A549 (cell line): Measurements from ENCODE around the gene MUC4.

Source experiments
- CBX8 ChIP-seq: fragments of 200-600 bp; sonication (generic); IDR thresholded peaks from 2 replicates; pipeline ENCODE4 v1.6.1; 2016
- JUNB ChIP-seq: fragments of >200 bp; sonication (Bioruptor Twin); formaldehyde crosslinking; IDR thresholded peaks from 2 replicates; pipeline ENCODE4 v1.6.1; 2016
- KDM1A ChIP-seq: fragments of 200-600 bp; sonication (generic); IDR thresholded peaks from 2 replicates; pipeline ENCODE4 v1.6.1; 2016; ENCODE audit warnings: low read depth, mild to moderate bottlenecking
- MAX ChIP-seq: IDR thresholded peaks from 2 replicates; pipeline ENCODE4 v1.6.1; 2012
- POLR2A ChIP-seq: IDR thresholded peaks from 2 replicates; pipeline ENCODE4 v1.6.1; 2012; ENCODE audit warnings: mild to moderate bottlenecking, low read length
- RAD21 ChIP-seq, 2 experiments: fragments of >200 bp in 1 of 2; sonication (Bioruptor Twin) in 1 of 2; formaldehyde crosslinking in 1 of 2; IDR thresholded peaks in 1 of 2; conservative IDR thresholded peaks in 1 of 2; 2 replicates in 1 of 2; 3 replicates in 1 of 2; pipeline ENCODE4 v1.6.1; 2012 to 2018; ENCODE audit warnings: inconsistent platforms in 1 of 2
- RARB ChIP-seq: fragments of 250-450 bp; sonication (Bioruptor Pico); IDR thresholded peaks from 2 replicates; pipeline ENCODE4 v1.8.0; 2021; ENCODE audit warnings: mild to moderate bottlenecking, moderate library complexity
- RCOR1 ChIP-seq: fragments of 150-350 bp; IDR thresholded peaks from 2 replicates; pipeline ENCODE4 v1.6.1; 2014; ENCODE audit warnings: antibody characterized with exemption, low read length, low read depth
- RFX5 ChIP-seq: fragments of 450-650 bp; IDR thresholded peaks from 2 replicates; pipeline ENCODE4 v1.7.1; 2014; ENCODE audit warnings: antibody characterized with exemption, mild to moderate bottlenecking, moderate library complexity
- SMC3 ChIP-seq: fragments of >200 bp; sonication (Bioruptor Twin); formaldehyde crosslinking; IDR thresholded peaks from 3 replicates; pipeline ENCODE4 v1.6.1; 2018; ENCODE audit warnings: inconsistent platforms
- ZNF302 ChIP-seq: fragments of 250-450 bp; sonication (Bioruptor Pico); IDR thresholded peaks from 2 replicates; pipeline ENCODE4 v1.9.0; 2021; ENCODE audit warnings: inconsistent platforms, mild to moderate bottlenecking, moderate library complexity
- TF ChIP-seq, protein P1 (sequence below): fragments of >200 bp; sonication (Bioruptor Twin); formaldehyde crosslinking; IDR thresholded peaks from 3 replicates; pipeline ENCODE4 v1.5.1; 2016
- TF ChIP-seq, protein P2 (sequence below): IDR thresholded peaks from 2 replicates; pipeline ENCODE4 v1.6.1; 2012; ENCODE audit warnings: low read depth, borderline replicate concordance

DNA sequence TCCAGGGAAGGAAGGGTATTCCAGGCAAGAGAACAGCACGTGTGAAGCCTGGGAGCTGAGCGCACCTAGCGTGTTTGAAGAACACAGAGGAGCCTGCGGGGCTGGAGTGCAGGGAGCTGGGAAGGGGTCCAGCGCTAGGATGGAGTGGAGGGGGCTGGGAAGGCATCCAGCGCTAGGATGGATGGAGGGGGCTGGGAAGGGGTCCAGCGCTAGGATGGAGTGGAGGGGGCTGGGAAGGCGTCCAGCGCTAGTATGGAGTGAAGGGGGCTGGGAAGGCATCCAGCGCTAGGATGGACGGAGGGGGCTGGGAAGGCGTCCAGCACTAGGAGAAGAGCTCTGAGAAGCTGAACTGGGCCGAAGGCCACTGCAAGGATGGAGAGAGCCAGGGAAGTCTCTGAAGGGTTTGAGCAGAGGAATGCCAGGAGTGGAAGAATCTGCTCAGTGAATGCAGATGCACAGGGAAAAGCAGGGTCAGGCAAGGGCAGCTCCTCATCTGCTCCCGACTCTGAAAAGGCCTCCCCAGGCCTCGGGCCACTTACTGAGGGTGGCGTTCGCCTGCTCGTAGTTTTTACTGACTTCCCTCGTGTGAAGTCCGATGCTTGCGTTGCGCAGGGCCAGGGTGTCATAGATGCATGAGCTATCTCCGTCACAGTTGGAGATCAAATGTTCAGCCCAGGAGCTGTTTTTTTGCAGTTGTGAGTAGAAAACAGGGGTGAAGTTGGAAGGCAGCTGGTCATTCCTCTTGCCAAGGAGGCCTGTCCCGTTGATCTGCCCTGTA lies 51.2 kb downstream of the MUC4 start:
- TF ChIP-seq KDM1A (no peak), RFX5 (no peak), RAD21 (conservative IDR thresholded peaks at IDR 0.05 in 1 of 2, IDR thresholded peaks at IDR 0.05 in 1 of 2) (no peak), JUNB (no peak), POLR2A (no peak), RARB (no peak), RCOR1 (no peak), MAX (no peak), SMC3 (no peak), CBX8 (no peak), ZNF302 (no peak)
- TF ChIP-seq, protein P1, sequence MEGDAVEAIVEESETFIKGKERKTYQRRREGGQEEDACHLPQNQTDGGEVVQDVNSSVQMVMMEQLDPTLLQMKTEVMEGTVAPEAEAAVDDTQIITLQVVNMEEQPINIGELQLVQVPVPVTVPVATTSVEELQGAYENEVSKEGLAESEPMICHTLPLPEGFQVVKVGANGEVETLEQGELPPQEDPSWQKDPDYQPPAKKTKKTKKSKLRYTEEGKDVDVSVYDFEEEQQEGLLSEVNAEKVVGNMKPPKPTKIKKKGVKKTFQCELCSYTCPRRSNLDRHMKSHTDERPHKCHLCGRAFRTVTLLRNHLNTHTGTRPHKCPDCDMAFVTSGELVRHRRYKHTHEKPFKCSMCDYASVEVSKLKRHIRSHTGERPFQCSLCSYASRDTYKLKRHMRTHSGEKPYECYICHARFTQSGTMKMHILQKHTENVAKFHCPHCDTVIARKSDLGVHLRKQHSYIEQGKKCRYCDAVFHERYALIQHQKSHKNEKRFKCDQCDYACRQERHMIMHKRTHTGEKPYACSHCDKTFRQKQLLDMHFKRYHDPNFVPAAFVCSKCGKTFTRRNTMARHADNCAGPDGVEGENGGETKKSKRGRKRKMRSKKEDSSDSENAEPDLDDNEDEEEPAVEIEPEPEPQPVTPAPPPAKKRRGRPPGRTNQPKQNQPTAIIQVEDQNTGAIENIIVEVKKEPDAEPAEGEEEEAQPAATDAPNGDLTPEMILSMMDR: no peak
- TF ChIP-seq, protein P2, sequence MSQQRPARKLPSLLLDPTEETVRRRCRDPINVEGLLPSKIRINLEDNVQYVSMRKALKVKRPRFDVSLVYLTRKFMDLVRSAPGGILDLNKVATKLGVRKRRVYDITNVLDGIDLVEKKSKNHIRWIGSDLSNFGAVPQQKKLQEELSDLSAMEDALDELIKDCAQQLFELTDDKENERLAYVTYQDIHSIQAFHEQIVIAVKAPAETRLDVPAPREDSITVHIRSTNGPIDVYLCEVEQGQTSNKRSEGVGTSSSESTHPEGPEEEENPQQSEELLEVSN: no peak
